Smooth muscle cell (in vitro differentiated cells): ENCODE data around the gene ELF3. TPM values are rescaled to one million over a fixed set of nuclear protein-coding genes. Genes with fewer than 3 reads are reported as not detected.

Experiments
- DNase-seq: peaks from one replicate; lab custom pipeline; 2025; ENCODE audit not compliant: unreplicated experiment; lab: John Stamatoyannopoulos, UW
- H2AFZ ChIP-seq: fragments of 200-600 bp; sonication (generic); 2 replicates; pipeline ENCODE4 v1.6.0; 2016; ENCODE audit warnings: antibody characterized with exemption, low read depth, mild to moderate bottlenecking
- H3F3A ChIP-seq: fragments of 200-600 bp; sonication (generic); 2 replicates; pipeline ENCODE4 v1.6.0; 2017; ENCODE audit warnings: antibody characterized with exemption, low read depth
- H3K27ac ChIP-seq: fragments of 200-600 bp; sonication (generic); 2 replicates; pipeline ENCODE4 v1.5.1; 2016; ENCODE audit warnings: low read depth, mild to moderate bottlenecking
- H3K27me3 ChIP-seq: fragments of 200-600 bp; sonication (generic); 2 replicates; pipeline ENCODE4 v1.6.1; 2016; ENCODE audit warnings: low read depth, mild to moderate bottlenecking
- H3K36me3 ChIP-seq: fragments of 200-600 bp; sonication (generic); 2 replicates; pipeline ENCODE4 v1.5.1; 2016; ENCODE audit warnings: low read depth
- H3K4me1 ChIP-seq: fragments of 200-600 bp; sonication (generic); 2 replicates; pipeline ENCODE4 v1.5.1; 2016; ENCODE audit warnings: low read depth
- H3K4me2 ChIP-seq: fragments of 200-600 bp; sonication (generic); 2 replicates; pipeline ENCODE4 v1.6.0; 2016; ENCODE audit warnings: mild to moderate bottlenecking
- H3K4me3 ChIP-seq: fragments of 200-600 bp; sonication (generic); 2 replicates; pipeline ENCODE4 v1.5.1; 2016; ENCODE audit warnings: mild to moderate bottlenecking
- H3K79me2 ChIP-seq: fragments of 200-600 bp; sonication (generic); 2 replicates; pipeline ENCODE4 v1.6.0; 2016; ENCODE audit warnings: low read depth, mild to moderate bottlenecking
- H3K9ac ChIP-seq: fragments of 200-600 bp; sonication (generic); 2 replicates; pipeline ENCODE4 v1.6.0; 2016; ENCODE audit warnings: low read depth
- H3K9me3 ChIP-seq: fragments of 200-600 bp; sonication (generic); replicated peaks from 2 replicates; pipeline ENCODE4 v1.5.1; 2016; ENCODE audit warnings: low read depth
- H4K20me1 ChIP-seq: fragments of 200-600 bp; sonication (generic); 2 replicates; pipeline ENCODE4 v1.6.0; 2016; ENCODE audit warnings: low read depth
- WGBS: methylation state at CpG from one replicate; pipeline ENCODE4 v1.1.7; 2016; ENCODE audit warnings: low lambda C conversion rate; 5-methylcytosine and 5-hydroxymethylcytosine counted together
- polyA plus RNA-seq: library from polyadenylated mRNA; unstranded; fragments of >200 nt; fragmentation: Nextera tagmentation; extraction: Ambion mirVana; gene quantifications from 2 replicates; pipeline ENCODE4 v1.2.1, GENCODE V29; 2016
- total RNA-seq: library from RNA; depleted of rRNA; stranded (reverse); fragments of >200 nt; gene quantifications from 2 replicates; pipeline ENCODE4 v1.2.3, GENCODE V29; 2014
- TF ChIP-seq, protein P1 (sequence below): fragments of 200-600 bp; sonication (generic); IDR thresholded peaks from 2 replicates; pipeline ENCODE4 v1.5.1; 2017; ENCODE audit warnings: borderline replicate concordance, mild to moderate bottlenecking, antibody characterized with exemption; ENCODE audit not compliant: insufficient read depth, poor library complexity, severe bottlenecking

ELF3 gene
- total and polyA plus RNA-seq, 2 experiments from 2014 or later, result 0.96 to 5.2 TPM

DNA sequence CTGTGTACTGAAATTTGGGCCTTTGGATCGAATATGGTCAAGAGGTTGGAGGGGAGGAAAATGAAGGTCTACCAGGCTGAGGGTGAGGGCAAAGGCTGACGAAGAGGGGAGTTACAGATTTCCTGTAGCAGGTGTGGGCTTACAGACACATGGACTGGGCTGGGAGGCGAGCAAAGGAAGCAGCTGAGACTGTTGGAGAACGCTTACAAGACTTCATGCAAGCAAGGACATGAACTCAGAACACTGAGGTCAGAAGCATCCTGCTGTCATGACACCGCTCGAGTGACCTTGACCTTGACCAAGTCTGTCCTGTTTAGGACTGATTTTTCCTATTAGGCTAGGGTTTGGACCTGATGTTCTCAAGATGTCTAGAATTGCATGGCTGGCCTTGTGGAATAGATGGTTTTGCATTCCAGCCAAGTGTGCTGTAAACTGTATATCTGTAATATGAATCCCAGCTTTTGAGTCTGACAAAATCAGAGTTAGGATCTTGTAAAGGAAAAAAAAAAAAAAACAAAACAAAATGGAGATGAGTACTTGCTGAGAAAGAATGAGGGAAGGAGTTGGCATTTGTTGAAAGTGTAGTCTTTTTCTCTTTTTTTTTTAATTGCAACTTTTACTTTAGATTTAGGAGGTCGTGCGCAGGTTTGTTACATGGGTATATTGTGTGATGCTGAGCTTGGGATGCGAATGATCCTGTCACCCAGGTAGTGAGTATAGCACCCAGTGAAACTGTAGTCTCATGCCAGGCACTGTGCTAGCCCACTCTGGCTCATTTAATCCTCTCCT, 5.8 kb downstream of the ELF3 start:
- Histone ChIP-seq H3K9me3 (no peaks in the 10 kb centered on the region), H3K79me2 (no peaks in the 10 kb centered on the region), H2AFZ (no peak overlapping the region), H4K20me1 (no peaks in the 10 kb centered on the region), H3K36me3 (no peaks in the 10 kb centered on the region), H3K4me1 (peaks cover 6% of the 10 kb centered on the region), H3K27ac (no peak overlapping the region), H3K27me3 (no peaks in the 10 kb centered on the region), H3K4me2 (no peak overlapping the region), H3K4me3 (peak overlapping the region; percentile 13), H3K9ac (no peak overlapping the region), H3F3A (no peaks in the 10 kb centered on the region)
- 90% methylated on average over 9 of the region's 9 CpGs for WGBS
- TF ChIP-seq, protein P1, sequence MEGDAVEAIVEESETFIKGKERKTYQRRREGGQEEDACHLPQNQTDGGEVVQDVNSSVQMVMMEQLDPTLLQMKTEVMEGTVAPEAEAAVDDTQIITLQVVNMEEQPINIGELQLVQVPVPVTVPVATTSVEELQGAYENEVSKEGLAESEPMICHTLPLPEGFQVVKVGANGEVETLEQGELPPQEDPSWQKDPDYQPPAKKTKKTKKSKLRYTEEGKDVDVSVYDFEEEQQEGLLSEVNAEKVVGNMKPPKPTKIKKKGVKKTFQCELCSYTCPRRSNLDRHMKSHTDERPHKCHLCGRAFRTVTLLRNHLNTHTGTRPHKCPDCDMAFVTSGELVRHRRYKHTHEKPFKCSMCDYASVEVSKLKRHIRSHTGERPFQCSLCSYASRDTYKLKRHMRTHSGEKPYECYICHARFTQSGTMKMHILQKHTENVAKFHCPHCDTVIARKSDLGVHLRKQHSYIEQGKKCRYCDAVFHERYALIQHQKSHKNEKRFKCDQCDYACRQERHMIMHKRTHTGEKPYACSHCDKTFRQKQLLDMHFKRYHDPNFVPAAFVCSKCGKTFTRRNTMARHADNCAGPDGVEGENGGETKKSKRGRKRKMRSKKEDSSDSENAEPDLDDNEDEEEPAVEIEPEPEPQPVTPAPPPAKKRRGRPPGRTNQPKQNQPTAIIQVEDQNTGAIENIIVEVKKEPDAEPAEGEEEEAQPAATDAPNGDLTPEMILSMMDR, result no peak
- DNase-seq, result no peak

DNA sequence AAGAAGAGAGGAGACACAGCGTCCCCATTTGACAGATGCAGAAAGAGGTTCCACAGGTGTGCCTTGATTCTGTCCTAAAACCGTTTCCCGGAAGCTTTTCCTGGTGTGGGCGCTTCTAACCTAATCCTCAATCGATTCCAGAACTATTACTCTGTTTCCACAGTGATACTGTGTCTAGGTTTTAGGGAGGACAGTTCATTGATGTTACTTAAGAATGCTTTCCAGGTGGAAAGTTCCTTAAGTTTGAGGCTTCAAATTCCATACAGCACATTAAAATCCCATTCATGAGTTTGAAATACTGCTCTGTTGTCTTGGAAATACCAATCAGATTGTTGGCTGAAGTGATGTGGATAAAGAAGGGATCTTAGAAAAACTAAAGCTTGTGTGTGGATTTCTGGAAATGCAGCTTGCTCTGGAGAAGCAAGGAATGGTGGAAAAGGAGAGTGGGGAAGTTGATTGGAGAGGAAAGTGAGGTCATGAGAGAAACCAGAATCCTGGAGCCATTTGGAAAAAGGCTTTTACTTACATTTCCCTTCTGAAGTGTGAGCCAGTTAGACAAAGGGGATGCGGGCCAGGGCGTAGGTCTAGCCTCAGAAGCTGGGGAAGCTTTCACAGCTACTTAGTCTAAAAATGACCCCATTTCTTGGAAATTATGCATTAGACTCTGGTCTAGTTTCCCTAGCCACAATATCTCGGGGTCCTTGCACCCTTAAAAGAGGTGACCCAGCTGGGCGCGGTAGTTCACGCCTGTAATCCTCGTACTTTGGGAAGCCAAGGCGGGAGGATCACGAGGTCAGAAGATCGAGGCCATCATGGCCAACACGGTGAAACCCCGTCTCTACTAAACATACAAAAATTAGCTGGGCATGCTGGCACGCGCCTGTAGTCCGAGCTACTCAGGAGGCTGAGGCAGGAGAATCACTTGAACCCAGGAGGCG, 6.7 kb downstream of the ELF3 start:
- no peaks in the 10 kb centered on the region for H4K20me1 ChIP-seq
- TF ChIP-seq, protein P1, result no peak
- H3K9me3 ChIP-seq, result no peaks in the 10 kb centered on the region
- WGBS, result 91% methylated on average over 21 of the region's 21 CpGs
- H3K4me3 ChIP-seq, result no peak overlapping the region
- H3F3A ChIP-seq, result no peaks in the 10 kb centered on the region
- no peak overlapping the region for H3K9ac ChIP-seq
- DNase-seq, result no peak
- no peaks in the 10 kb centered on the region for H3K79me2 ChIP-seq
- H3K36me3 ChIP-seq, result no peaks in the 10 kb centered on the region
- no peaks in the 10 kb centered on the region for H3K27me3 ChIP-seq
- peaks cover 6% of the 10 kb centered on the region for H3K4me1 ChIP-seq
- H3K4me2 ChIP-seq, result no peak overlapping the region
- H3K27ac ChIP-seq, result no peak overlapping the region
- no peak overlapping the region for H2AFZ ChIP-seq

DNA sequence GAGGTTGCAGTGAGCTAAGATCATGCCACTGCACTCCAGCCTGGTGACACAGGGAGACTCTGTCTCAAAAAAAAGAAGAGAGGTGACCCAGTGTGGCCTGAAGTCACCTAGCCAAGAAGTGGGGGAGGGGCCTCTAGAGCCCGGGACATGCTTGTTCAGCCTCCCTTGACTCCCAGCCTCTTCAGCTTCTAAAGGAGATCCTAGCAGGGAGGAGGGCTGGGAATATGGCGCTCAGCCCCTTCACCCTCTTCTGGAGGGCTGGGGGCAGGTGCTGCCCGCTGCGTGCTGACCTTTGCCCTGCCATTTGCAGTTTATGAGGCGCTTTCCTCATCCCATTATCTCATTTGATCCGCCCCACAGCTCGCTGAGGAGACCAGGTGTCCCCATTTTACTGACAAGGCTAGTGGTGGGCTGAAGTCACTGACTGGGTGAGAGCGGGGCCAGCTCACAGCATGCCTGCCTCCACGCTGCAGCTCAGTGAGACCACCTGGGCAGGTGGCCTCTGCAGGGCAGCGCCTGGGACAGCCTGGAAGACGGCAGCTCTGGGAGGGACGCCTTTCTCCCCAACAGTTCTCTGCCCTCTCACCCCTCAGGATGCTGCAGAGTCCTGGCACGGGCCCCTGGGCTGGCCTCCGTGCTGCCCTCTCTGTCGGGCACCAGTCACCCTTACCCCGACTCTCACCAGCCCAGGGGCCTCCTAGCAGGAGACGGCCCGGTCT, 7.5 kb downstream of the ELF3 start:
- Histone ChIP-seq H3K4me1 (peaks cover 6% of the 10 kb centered on the region), H3K27me3 (no peaks in the 10 kb centered on the region), H3K79me2 (no peaks in the 10 kb centered on the region), H3K4me3 (no peak overlapping the region), H2AFZ (no peak overlapping the region), H3K4me2 (no peak overlapping the region), H3F3A (no peaks in the 10 kb centered on the region), H3K9me3 (no peaks in the 10 kb centered on the region), H3K36me3 (no peaks in the 10 kb centered on the region), H4K20me1 (no peaks in the 10 kb centered on the region), H3K9ac (no peak overlapping the region), H3K27ac (no peak overlapping the region)
- TF ChIP-seq, protein P1, result no peak
- 76% methylated on average over 18 of the region's 18 CpGs for WGBS
- no peak for DNase-seq
